Loucy (cell line): ENCODE results near the gene ARID1B.

Source experiments
- EZH2phosphoT487 ChIP-seq: fragments of 200-600 bp; IDR thresholded peaks from 2 replicates; pipeline ENCODE4 v1.6.1; 2018; ENCODE audit warnings: antibody characterized with exemption, mild to moderate bottlenecking, moderate library complexity, borderline replicate concordance
- TF ChIP-seq, protein P1 (sequence below): fragments of 200-600 bp; sonication (generic); conservative IDR thresholded peaks from 2 replicates; pipeline ENCODE4 v1.5.1; 2014; ENCODE audit warnings: mild to moderate bottlenecking, antibody characterized with exemption, low read length

DNA sequence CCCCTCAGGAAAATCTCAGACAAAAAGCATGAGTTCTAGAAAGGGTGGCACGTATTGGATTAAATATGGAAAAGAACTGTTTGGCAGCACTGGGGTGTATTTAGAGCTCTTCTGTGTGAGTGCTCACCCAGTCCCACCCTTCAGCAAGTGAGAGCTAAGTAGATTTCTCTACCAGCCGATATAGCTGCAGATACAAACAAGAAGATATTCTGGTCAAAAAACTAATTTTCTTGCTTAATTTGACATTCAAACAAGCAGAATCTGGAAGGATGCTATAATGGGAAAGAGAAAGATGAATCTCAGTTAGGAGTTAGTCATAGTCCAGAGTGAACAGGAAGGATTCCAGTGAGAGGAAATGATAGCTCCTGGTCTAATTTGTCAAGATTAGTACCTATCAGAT, 314.1 kb downstream of the ARID1B start:
- TF ChIP-seq, protein P1, sequence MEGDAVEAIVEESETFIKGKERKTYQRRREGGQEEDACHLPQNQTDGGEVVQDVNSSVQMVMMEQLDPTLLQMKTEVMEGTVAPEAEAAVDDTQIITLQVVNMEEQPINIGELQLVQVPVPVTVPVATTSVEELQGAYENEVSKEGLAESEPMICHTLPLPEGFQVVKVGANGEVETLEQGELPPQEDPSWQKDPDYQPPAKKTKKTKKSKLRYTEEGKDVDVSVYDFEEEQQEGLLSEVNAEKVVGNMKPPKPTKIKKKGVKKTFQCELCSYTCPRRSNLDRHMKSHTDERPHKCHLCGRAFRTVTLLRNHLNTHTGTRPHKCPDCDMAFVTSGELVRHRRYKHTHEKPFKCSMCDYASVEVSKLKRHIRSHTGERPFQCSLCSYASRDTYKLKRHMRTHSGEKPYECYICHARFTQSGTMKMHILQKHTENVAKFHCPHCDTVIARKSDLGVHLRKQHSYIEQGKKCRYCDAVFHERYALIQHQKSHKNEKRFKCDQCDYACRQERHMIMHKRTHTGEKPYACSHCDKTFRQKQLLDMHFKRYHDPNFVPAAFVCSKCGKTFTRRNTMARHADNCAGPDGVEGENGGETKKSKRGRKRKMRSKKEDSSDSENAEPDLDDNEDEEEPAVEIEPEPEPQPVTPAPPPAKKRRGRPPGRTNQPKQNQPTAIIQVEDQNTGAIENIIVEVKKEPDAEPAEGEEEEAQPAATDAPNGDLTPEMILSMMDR = no peak
- no peak for TF ChIP-seq EZH2phosphoT487
